ENCODE results near the gene LIPC.

DNA sequence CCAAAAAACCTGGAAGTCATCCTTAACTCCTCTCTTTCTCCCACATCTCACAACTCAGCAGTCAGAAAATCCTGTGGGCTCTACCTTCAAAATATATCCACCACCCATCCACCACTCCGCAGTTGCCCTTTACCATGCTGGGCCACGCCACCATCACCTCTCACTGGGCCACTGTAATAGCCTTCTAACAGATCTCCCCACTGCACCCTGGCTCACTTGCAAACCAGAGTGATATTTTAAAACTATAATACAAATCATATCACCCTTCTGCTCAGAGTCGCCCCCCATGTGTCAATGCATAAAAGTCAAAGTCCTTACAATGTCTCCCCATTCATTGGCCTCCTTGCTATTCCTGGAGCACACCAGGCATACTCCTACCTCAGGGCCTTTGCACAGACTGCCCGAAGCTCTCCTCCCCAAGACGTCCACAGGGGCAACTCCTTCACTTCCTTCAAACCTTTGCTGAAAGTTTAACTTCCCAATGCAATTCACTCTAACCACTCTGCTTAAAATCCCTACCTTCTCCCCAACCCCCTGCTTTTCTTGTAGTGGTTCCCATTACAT, 1.5 kb upstream of the LIPC start:
- no peak for TF ChIP-seq EGR1 (IDR thresholded peaks at IDR 0.05)
- TF ChIP-seq, protein P1, sequence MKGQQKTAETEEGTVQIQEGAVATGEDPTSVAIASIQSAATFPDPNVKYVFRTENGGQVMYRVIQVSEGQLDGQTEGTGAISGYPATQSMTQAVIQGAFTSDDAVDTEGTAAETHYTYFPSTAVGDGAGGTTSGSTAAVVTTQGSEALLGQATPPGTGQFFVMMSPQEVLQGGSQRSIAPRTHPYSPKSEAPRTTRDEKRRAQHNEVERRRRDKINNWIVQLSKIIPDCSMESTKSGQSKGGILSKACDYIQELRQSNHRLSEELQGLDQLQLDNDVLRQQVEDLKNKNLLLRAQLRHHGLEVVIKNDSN (IDR thresholded peaks at IDR 0.05): no peak
- TF ChIP-seq TAF1 (IDR thresholded peaks at IDR 0.05; ENCODE audit: low read depth): no peak
- no peak for TF ChIP-seq TEAD4 (IDR thresholded peaks at IDR 0.05)
- no peak for TF ChIP-seq EP300 (IDR thresholded peaks at IDR 0.05; ENCODE audit: borderline replicate concordance)
- no peak for TF ChIP-seq REST (IDR thresholded peaks at IDR 0.05; ENCODE audit: low read depth)
- no peak for TF ChIP-seq CEBPB (IDR thresholded peaks at IDR 0.05)
- no peak for TF ChIP-seq NFIC (IDR thresholded peaks at IDR 0.05)
- TF ChIP-seq MAX (IDR thresholded peaks at IDR 0.05): no peak
